ENCODE results near the gene UBAP1.
"Not testable (repeated sequence)": the region's sequence is repeated elsewhere in the genome, so short reads cannot be mapped to it uniquely, and the experiment has no call there.

The UBAP1 gene

GRCh38 chr9:34224349-34224748 lies 45.5 kb downstream of the UBAP1 start:
- DNase-seq (ENCODE audit: low read depth in 2 of 2), result no peak

DNA sequence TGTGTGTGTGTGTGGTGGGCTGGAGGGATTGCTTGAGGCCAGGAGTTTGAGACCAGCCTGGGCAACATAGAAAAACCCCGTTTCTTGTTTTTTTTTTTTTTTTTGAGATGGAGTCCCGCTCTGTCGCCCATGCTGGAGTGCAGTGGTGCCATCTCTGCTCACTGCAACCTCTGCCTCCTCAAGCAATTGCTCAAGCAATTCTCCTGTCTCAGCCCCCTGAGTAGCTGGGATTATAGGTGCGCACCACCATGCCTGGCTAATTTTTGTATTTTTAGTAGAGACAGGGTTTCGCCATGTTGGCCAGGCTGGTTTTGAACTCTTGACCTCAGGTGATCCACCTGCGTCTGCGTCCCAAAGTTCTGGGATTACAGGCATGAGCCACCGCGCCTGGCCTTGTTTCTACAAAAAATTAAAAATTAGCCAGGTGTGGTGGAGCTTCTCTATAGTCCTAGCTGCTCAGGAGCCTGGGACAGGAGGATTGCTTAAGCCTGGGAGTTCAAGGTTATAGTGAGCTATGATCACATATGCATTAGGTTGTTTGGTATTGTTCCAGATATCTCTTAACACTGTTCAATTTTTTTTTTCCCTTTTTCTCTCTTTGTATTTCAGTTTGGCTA lies 47.4 kb downstream of the UBAP1 start:
- not testable (repeated sequence) for DNase-seq (ENCODE audit: low read depth in 2 of 2)

- DNase-seq (ENCODE audit: low read depth in 2 of 2), result no peak
Observed at GRCh38 chr9:34227445-34227844, 48.6 kb downstream of the UBAP1 start.

DNA sequence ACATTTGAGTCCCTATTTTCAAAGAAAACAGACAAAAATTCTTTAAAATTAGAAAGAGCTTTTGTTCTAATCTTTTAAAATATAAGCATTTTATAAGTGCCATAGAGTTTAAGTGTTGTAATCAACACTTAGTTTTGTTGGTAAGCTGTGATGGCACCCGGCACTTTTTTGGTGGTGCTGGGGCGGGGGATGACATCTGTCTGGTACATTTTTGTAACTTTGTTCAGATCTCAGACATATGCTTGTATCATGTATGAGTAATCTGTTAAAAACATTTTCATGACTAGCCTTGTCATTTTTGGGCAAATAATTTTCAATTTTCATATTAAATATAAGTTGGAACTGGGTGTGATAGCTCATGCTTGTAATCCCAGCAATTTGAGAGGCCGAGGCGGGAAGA lies 51.7 kb downstream of the UBAP1 start:
- no peak for DNase-seq (ENCODE audit: low read depth in 2 of 2)

DNA sequence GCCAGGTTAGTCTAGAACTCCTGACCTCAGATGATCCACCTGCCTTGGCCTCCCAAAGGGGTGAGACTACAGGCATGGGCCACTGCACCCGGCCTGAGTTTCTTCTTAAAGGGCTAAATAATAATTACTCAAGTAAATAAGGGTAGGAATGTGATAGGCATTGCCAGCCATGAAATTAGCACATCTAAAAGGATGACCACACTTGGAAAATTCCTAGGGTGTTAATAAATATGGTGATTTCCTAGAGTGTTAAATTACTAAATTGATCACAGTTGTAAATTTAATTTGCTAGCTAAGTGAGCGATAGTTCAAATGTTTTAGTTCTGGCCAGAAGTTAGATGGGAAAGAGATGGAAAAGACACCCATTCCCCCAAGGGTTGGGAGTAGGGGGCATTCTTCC lies 53.4 kb downstream of the UBAP1 start:
- no peak for DNase-seq (ENCODE audit: low read depth in 2 of 2)

DNA sequence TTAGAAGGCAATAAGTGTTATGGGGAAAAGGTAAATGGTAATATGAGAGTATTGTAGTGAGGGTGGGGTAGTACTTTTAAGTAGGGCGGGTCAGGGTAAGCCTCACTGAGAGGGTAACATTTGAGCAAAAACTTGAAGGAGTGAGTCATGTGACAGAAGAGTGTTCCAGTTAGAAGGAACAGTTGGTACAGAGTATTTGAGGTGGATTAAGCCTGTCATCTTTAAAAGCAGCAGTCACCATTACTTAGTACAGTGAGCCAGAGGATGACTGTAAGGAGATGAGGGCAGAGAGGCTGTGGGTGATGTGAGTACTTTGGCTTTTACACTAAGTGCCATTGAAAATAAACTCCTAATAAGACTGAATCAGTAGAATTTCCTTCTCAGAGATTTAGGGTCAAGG lies 54.8 kb downstream of the UBAP1 start:
- DNase-seq (ENCODE audit: low read depth in 2 of 2), result no peak

DNA sequence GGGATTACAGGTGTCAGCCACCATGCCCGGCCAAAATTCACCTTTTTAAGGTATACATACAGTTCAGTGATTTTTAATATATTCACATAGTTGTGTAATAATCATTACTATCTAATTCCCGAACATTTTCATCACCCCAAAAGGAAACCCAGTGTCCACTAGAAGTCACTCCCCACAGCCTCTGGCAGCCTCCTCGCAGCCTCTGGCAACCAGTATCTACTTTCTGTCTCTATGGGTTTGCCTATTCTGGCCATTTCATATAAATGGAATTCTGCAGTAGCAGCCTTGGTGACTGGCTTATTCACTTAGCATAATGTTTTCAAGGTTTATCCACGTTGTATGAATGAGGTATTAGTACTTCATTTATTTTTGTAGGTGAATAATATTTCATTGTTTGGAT lies 59.0 kb downstream of the UBAP1 start:
- no peak for DNase-seq (ENCODE audit: low read depth in 2 of 2)

- DNase-seq (ENCODE audit: low read depth in 2 of 2), result no peak
Observed at GRCh38 chr9:34240006-34240405, 61.2 kb downstream of the UBAP1 start.

DNA sequence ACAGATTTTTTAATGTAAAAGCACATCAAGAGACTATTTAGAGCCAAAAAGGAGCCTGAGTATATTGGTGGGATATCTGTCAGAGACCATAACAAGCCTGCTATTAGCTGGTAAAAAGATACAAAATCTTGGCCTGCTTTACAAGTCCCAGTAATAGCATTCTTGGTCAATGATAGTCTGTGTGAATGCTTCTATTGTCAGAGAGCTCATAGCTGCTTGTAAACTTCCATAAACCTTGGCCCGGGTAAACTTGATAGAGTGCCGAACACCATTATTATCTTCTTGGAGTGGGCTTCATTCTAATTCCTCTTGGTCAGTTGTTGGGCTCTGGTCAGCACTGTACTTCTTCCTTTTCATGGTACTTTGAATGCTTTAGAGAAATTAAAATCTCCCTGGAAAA lies 64.0 kb downstream of the UBAP1 start:
- no peak for DNase-seq (ENCODE audit: low read depth in 2 of 2)

DNA sequence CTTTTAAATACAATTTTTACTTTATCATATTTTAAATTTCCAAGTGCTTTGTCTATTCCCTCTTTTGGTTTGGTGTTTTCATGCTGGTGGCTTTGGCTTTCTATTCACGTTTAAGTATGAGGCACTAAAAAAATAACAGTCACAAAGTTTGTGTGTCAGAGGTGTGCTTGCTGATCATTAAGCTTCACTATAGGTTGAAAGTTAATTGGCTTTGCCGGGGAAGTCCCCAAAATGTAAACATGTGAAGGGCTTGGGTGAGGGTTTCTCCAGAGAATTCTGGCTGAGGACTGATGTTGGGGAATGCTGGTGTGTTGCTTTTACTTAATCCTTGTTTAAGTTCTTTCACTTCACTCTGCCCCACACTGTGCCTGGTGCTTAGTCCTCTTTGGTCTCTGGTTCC lies 66.4 kb downstream of the UBAP1 start:
- DNase-seq (ENCODE audit: low read depth in 2 of 2), result not testable (repeated sequence)

- DNase-seq (ENCODE audit: low read depth in 2 of 2), result no peak
Observed at GRCh38 chr9:34246453-34246852, 67.6 kb downstream of the UBAP1 start.

DNA sequence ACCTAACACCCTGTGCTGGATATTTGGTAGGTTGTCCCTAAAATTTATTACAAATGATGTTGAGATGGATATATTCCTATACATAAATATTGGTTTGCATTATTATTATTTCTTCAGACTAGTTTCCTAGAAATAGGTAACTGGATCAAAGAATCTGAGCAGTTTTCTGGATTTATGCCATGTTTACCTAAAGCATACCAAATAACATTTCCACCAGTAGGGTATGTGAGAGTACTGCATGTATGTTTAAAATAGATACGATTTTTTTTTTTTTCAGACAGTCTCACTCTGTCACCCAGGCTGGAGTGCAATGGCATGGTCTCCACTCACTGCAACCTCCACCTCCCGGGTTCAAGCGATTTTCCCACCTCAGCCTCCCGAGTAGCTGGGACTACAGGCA lies 68.9 kb downstream of the UBAP1 start:
- not testable (repeated sequence) for DNase-seq (ENCODE audit: low read depth in 2 of 2)

- DNase-seq (ENCODE audit: low read depth in 2 of 2), result no peak
Observed at GRCh38 chr9:34249274-34249673, 70.4 kb downstream of the UBAP1 start.

- no peak for DNase-seq (ENCODE audit: low read depth in 2 of 2)
Observed at GRCh38 chr9:34250721-34251120, 71.9 kb downstream of the UBAP1 start.

GRCh38 chr9:34252016-34252415 lies 73.2 kb downstream of the UBAP1 start:
- no peak for DNase-seq (ENCODE audit: low read depth in 2 of 2)

- peak in 1 of 2 experiments; percentile 39 for DNase-seq (ENCODE audit: low read depth in 2 of 2)
Observed at GRCh38 chr9:34252670-34253459, 74.0 kb downstream of the UBAP1 start.

- DNase-seq (ENCODE audit: low read depth in 2 of 2), result no peak
Observed at GRCh38 chr9:34253460-34253837, 74.6 kb downstream of the UBAP1 start.

DNA sequence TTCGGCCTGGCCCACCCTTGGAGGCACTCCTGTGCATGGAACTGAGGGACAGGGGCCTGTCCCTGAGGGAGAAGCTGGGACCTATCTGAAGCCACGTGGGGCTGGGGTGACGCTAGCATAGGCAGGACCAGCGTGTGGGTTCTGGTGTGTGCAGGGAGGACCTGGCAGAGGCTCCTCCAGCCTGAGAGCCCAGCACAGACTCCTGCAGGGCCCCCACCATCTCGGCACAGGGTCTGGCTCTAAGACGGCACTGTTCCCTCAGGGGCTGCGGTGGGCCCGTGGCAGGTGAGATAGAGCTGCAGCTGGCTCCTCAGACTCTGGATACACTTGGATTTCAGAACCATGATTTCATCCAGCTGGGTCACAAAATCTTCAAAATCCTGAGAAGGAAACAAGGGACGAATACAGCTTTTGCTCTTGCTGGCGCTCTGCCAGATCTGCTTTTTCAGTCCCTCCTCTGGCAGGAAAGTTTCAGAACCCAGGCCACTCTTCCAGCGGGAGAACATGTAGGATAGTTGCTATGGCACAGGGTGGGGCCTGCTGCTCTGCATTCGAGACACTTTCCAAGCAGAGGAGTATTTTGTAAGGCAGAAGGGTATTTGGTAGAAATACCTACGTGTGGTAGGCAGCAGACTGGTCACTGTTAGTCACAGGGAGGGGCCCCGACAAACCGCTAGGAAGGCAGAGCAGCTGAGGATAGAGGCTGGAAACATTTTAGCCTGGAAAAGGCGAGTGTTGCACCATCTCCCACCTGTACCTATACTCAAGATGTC lies 75.5 kb downstream of the UBAP1 start:
- DNase-seq (ENCODE audit: low read depth in 2 of 2), result no peak

- DNase-seq (ENCODE audit: low read depth in 2 of 2), result no peak
Observed at GRCh38 chr9:34254966-34255825, 76.4 kb downstream of the UBAP1 start.

- no peak for DNase-seq (ENCODE audit: low read depth in 2 of 2)
Observed at GRCh38 chr9:34256104-34256503, 77.3 kb downstream of the UBAP1 start.

- no peak for DNase-seq (ENCODE audit: low read depth in 2 of 2)
Observed at GRCh38 chr9:34256987-34257585, 78.2 kb downstream of the UBAP1 start.

All from stimulated activated CD4-positive, alpha-beta T cell treated with anti-CD3 and anti-CD28 coated beads, Interleukin-12 subunit alpha, Interleukin-12 subunit beta, amount 100 ng/mL, for 24 hours (primary cell).